Left ventricle myocardium inferior (tissue), 1 donor: Measurements from ENCODE around the gene AZI2. TPM values are rescaled to one million over a fixed set of nuclear protein-coding genes. Genes with fewer than 3 reads are reported as not detected.

Experiments used
- DNase-seq: peaks from one replicate; pipeline ENCODE4 v3.0.0-alpha.2; 2020
- H3K27ac ChIP-seq: fragments of 200-600 bp; replicated peaks from 2 replicates; pipeline ENCODE4 v1.8.0; 2021
- H3K27me3 ChIP-seq: fragments of 200-600 bp; 2 replicates; pipeline ENCODE4 v1.8.0; 2021; ENCODE audit warnings: low read depth
- H3K36me3 ChIP-seq: fragments of 200-600 bp; 2 replicates; pipeline ENCODE4 v1.8.0; 2021
- H3K4me1 ChIP-seq: fragments of 200-600 bp; 2 replicates; pipeline ENCODE4 v1.8.0; 2021
- H3K4me3 ChIP-seq: fragments of 200-600 bp; 2 replicates; pipeline ENCODE4 v1.8.0; 2021; ENCODE audit warnings: mild to moderate bottlenecking, moderate library complexity
- H3K9me3 ChIP-seq: fragments of 200-600 bp; replicated peaks from 2 replicates; pipeline ENCODE4 v1.8.0; 2021
- intact Hi-C: fragments of 100-400 bp; cut with micrococcal nuclease; formaldehyde crosslinking; loops from one replicate; pipeline ENCODE4 v1.11.0; 2022
- total RNA-seq: library from RNA; stranded (reverse); fragmentation: NEBNext Ultra II Directional; extraction: Animal tissue kit (Norgen Biotek cat#: 25700); gene quantifications from one replicate; pipeline ENCODE4 v1.2.1, GENCODE V29; 2021
- TF ChIP-seq, protein P1 (sequence below): fragments of 200-600 bp; IDR thresholded peaks from 2 replicates; pipeline ENCODE4 v1.8.0; 2021; ENCODE audit warnings: antibody characterized with exemption, mild to moderate bottlenecking, borderline replicate concordance
- donor health status: DM: no; HTN: yes; CAD: no; lungs with severe emphysema.

Gene AZI2
- total RNA-seq, 1 donor from 2014 or later, result 37.5 TPM

DNA sequence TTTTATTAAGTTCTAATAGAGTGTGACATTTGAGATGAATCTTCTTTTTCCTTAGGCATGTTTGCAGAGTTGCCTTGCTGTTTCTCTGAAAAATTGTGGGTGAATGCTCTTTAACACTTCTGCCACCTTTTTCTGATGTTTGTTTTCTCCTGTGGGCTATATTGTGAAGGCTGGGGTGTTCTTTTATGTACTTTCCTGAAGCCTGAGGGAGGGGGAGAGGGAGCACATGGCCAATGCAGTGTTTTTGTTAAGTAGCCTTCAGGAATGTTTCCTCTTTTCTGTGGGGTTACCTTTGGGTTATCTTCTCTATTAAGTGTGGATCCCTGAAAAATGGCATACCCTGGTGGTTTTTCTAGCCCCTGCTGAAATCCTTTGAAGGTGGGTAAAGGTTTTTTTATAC is 57.0 kb downstream of the AZI2 start:
- TF ChIP-seq, protein P1, sequence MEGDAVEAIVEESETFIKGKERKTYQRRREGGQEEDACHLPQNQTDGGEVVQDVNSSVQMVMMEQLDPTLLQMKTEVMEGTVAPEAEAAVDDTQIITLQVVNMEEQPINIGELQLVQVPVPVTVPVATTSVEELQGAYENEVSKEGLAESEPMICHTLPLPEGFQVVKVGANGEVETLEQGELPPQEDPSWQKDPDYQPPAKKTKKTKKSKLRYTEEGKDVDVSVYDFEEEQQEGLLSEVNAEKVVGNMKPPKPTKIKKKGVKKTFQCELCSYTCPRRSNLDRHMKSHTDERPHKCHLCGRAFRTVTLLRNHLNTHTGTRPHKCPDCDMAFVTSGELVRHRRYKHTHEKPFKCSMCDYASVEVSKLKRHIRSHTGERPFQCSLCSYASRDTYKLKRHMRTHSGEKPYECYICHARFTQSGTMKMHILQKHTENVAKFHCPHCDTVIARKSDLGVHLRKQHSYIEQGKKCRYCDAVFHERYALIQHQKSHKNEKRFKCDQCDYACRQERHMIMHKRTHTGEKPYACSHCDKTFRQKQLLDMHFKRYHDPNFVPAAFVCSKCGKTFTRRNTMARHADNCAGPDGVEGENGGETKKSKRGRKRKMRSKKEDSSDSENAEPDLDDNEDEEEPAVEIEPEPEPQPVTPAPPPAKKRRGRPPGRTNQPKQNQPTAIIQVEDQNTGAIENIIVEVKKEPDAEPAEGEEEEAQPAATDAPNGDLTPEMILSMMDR, result no peak
- Histone ChIP-seq H3K27me3 (no peaks in the 10 kb centered on the region), H3K27ac (no peak overlapping the region), H3K9me3 (peaks cover 8% of the 10 kb centered on the region), H3K4me3 (no peak overlapping the region), H3K4me1 (peaks cover 10% of the 10 kb centered on the region), H3K36me3 (peaks cover 9% of the 10 kb centered on the region)
- no peak for DNase-seq
- intact Hi-C loops, result no loop called here

DNA sequence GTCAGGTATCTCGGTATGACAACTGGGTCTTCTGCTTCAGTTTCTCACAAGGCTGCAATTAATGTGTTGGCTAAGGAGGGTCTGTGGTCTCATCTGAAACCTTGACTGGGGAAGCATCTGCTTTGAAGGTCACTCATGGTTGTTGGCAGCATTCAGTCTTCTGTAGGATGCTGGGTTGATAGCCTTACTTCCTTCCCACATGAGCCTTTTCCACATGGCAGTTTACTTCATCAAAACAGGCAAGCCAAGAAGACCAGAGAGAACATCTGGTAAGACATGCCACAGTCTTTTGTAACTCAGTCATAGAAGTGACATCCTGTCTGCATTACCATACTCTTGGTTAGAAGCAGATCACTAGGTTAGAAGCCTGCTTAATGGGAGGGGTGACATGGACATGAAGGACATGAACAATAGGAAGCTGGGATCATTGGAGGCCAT is 57.7 kb downstream of the AZI2 start:
- Histone ChIP-seq H3K27ac (no peak overlapping the region), H3K36me3 (peaks cover 9% of the 10 kb centered on the region), H3K9me3 (peaks cover 8% of the 10 kb centered on the region), H3K27me3 (no peaks in the 10 kb centered on the region), H3K4me3 (no peak overlapping the region), H3K4me1 (peaks cover 12% of the 10 kb centered on the region)
- TF ChIP-seq, protein P1, result no peak
- DNase-seq, result no peak
- intact Hi-C loops, result no loop called here

DNA sequence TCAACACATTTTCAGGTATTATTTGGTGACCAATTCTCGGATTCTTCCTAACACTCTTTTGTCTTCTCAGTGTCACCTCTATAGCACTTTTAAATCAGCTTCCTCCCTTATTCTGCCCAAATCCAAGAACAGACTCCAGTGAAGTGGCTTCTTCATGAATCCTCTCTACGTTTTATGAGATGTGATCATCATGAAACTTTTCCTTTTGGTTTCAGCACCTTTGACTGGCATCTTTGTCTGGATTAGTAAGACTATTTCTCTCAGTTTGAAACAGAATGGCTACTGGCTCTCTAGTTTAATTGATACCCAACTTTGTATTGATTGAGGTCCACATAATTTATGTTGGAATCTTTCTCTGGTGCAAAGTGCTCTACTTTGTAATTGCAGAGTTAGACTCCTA is 61.6 kb downstream of the AZI2 start:
- intact Hi-C loops, result no loop called here
- H3K4me3 ChIP-seq, result no peak overlapping the region
- peaks cover 9% of the 10 kb centered on the region for H3K36me3 ChIP-seq
- H3K27ac ChIP-seq, result no peak overlapping the region
- DNase-seq, result no peak
- peaks cover 8% of the 10 kb centered on the region for H3K9me3 ChIP-seq
- TF ChIP-seq, protein P1, result no peak
- peaks cover 9% of the 10 kb centered on the region for H3K4me1 ChIP-seq
- no peaks in the 10 kb centered on the region for H3K27me3 ChIP-seq

DNA sequence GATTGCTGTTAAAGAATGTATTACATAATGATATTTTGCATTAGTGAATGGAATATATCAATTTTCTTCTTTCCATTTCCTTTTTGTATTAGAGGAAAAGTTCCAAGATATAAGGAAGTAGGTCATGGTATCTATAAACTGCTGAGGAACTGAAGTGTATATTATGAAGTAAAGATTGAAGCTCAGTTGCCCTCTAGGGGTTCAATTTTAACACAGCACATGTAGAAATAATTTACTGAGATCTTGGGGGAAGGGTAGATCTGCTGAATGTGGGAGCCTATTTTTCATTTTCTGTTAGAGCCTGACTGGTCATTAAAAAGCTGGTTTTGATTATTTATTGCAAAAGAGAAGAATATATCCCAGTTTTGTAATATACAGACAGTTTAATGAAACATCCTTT is 62.0 kb downstream of the AZI2 start:
- Histone ChIP-seq H3K4me3 (no peak overlapping the region), H3K27me3 (no peaks in the 10 kb centered on the region), H3K4me1 (peaks cover 12% of the 10 kb centered on the region), H3K9me3 (peaks cover 8% of the 10 kb centered on the region), H3K27ac (no peak overlapping the region), H3K36me3 (peaks cover 9% of the 10 kb centered on the region)
- TF ChIP-seq, protein P1, result peak; percentile 69
- intact Hi-C loops, result no loop called here
- no peak for DNase-seq

DNA sequence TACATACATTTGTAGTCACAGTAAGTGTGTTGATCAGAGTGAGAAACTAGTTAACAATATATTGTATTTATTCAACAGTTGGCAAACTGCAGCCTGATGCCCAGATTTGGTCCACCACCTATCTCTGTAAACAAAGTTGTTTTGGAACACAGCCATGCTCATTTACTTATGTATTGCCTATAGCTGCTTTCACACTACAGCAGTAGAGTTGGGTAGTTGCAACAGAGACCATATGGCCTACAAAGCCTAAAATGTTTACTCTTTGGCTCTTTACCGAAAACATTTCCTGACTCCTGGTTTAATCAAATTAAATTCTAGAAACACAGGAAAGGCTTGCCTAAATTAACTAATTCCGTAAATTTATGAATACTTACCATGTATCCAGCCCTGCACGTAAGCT is 67.8 kb downstream of the AZI2 start:
- TF ChIP-seq, protein P1, result no peak
- H3K27me3 ChIP-seq, result no peaks in the 10 kb centered on the region
- H3K4me1 ChIP-seq, result peaks cover 17% of the 10 kb centered on the region
- intact Hi-C loops, result no loop called here
- H3K36me3 ChIP-seq, result peaks cover 2% of the 10 kb centered on the region
- H3K4me3 ChIP-seq, result no peak overlapping the region
- no peak for DNase-seq
- no peak overlapping the region for H3K27ac ChIP-seq
- no peaks in the 10 kb centered on the region for H3K9me3 ChIP-seq

DNA sequence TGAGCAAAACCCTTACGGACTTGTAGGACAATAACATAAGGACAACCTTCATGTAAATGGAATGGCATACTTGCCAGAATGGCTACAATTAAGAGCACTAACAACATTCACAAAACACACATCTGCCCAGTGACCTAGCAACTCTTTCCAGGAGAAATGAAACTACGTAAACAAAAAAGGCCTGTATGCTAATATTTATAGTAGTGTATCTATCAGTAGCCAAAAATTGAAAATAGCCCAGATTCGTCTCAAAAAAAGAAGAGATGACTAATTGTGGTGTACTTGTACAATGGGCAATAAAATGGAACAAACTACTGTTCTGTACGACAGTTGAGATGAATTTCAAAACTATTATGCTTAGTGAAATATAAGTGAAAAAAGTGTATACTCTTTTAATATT is 68.9 kb downstream of the AZI2 start:
- TF ChIP-seq, protein P1, result no peak
- peaks cover 17% of the 10 kb centered on the region for H3K4me1 ChIP-seq
- H3K9me3 ChIP-seq, result peaks cover 2% of the 10 kb centered on the region
- H3K36me3 ChIP-seq, result peaks cover 12% of the 10 kb centered on the region
- no peak overlapping the region for H3K27ac ChIP-seq
- H3K27me3 ChIP-seq, result no peaks in the 10 kb centered on the region
- no peak for DNase-seq
- intact Hi-C loops, result no loop called here
- no peak overlapping the region for H3K4me3 ChIP-seq
